ENCODE data around the gene RBM25.

- TF ChIP-seq CTCF (IDR thresholded peaks at IDR 0.05) = no peak
- no peak for TF ChIP-seq POLR2A (IDR thresholded peaks at IDR 0.05)
Measured at GRCh38 chr14:73022051-73022450, 36.3 kb upstream of the RBM25 start.
